Calu3 (cell line): ENCODE results near the gene CSMD2. TPM values are rescaled to one million over a fixed set of nuclear protein-coding genes. Genes with fewer than 3 reads are reported as not detected.

Source experiments
- BruUV-seq: library from RNA; stranded (reverse); fragments of 400-500 nt; replicated peaks from 2 replicates; lab custom pipeline; 2021; lab: Mats Ljungman, UMichigan
- CTCF ChIA-PET: fragments of 300-600 bp; sonication (Branson Sonifier 250); formaldehyde crosslinking; loops from one replicate; lab custom pipeline; 2022; ENCODE audit warnings: antibody characterized with exemption; lab: Charles Lee
- DNase-seq: peaks from one replicate; pipeline ENCODE4 v3.0.0; 2022
- H3K27ac Mint-ChIP-seq: one replicate; pipeline ENCODE4 v1.8.0; 2022; ENCODE audit warnings: mixed read lengths; ENCODE audit not compliant: unreplicated experiment
- H3K27me3 Mint-ChIP-seq: one replicate; pipeline ENCODE4 v1.8.0; 2022; ENCODE audit warnings: mixed read lengths; ENCODE audit not compliant: unreplicated experiment
- H3K36me3 Mint-ChIP-seq: one replicate; pipeline ENCODE4 v1.8.0; 2022; ENCODE audit warnings: mild to moderate bottlenecking, moderate library complexity, mixed read lengths; ENCODE audit not compliant: insufficient read depth, unreplicated experiment
- H3K4me1 Mint-ChIP-seq: one replicate; pipeline ENCODE4 v1.8.0; 2022; ENCODE audit warnings: mild to moderate bottlenecking, low read depth, mixed read lengths; ENCODE audit not compliant: unreplicated experiment
- H3K4me3 Mint-ChIP-seq: one replicate; pipeline ENCODE4 v1.8.0; 2022; ENCODE audit warnings: mild to moderate bottlenecking, low read depth, moderate library complexity, mixed read lengths; ENCODE audit not compliant: unreplicated experiment
- H3K9me3 Mint-ChIP-seq: one replicate; pipeline ENCODE4 v1.8.0; 2022; ENCODE audit warnings: low read depth, mixed read lengths; ENCODE audit not compliant: unreplicated experiment
- intact Hi-C: fragments of 100-400 bp; cut with micrococcal nuclease; formaldehyde crosslinking; loops from one replicate; pipeline ENCODE4 v1.10.0; 2022; ENCODE audit not compliant: unreplicated experiment
- total RNA-seq: library from RNA; stranded (reverse); gene quantifications from 2 replicates; pipeline ENCODE4 v1.2.3, GENCODE V29; 2022
- TF ChIP-seq, protein P1 (sequence below): fragments of 200-600 bp; IDR thresholded peaks from one replicate; pipeline ENCODE4 v1.8.0; 2022; ENCODE audit warnings: antibody characterized with exemption; ENCODE audit not compliant: unreplicated experiment

Gene CSMD2
- total RNA-seq, 1 experiment from 2014 or later = not detected

GRCh38 chr1:33517596-33518250 is 647.3 kb downstream of the CSMD2 start:
- H3K36me3 Mint-ChIP-seq = no peaks in the 10 kb centered on the region
- TF ChIP-seq, protein P1, sequence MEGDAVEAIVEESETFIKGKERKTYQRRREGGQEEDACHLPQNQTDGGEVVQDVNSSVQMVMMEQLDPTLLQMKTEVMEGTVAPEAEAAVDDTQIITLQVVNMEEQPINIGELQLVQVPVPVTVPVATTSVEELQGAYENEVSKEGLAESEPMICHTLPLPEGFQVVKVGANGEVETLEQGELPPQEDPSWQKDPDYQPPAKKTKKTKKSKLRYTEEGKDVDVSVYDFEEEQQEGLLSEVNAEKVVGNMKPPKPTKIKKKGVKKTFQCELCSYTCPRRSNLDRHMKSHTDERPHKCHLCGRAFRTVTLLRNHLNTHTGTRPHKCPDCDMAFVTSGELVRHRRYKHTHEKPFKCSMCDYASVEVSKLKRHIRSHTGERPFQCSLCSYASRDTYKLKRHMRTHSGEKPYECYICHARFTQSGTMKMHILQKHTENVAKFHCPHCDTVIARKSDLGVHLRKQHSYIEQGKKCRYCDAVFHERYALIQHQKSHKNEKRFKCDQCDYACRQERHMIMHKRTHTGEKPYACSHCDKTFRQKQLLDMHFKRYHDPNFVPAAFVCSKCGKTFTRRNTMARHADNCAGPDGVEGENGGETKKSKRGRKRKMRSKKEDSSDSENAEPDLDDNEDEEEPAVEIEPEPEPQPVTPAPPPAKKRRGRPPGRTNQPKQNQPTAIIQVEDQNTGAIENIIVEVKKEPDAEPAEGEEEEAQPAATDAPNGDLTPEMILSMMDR = no peak
- H3K4me3 Mint-ChIP-seq = no peak overlapping the region
- no peaks in the 10 kb centered on the region for H3K4me1 Mint-ChIP-seq
- BruUV-seq = no TSS peak
- CTCF ChIA-PET = no interaction called here
- H3K27me3 Mint-ChIP-seq = peaks cover 59% of the 10 kb centered on the region
- intact Hi-C loops = no loop called here
- no peak overlapping the region for H3K27ac Mint-ChIP-seq
- DNase-seq = no peak
- no peaks in the 10 kb centered on the region for H3K9me3 Mint-ChIP-seq

GRCh38 chr1:33516891-33517567 is 648.0 kb downstream of the CSMD2 start:
- TF ChIP-seq, protein P1 = no peak
- H3K4me3 Mint-ChIP-seq = no peak overlapping the region
- H3K4me1 Mint-ChIP-seq = no peaks in the 10 kb centered on the region
- H3K9me3 Mint-ChIP-seq = no peaks in the 10 kb centered on the region
- no peak for DNase-seq
- intact Hi-C loops = no loop called here
- peaks cover 52% of the 10 kb centered on the region for H3K27me3 Mint-ChIP-seq
- CTCF ChIA-PET = no interaction called here
- H3K36me3 Mint-ChIP-seq = no peaks in the 10 kb centered on the region
- H3K27ac Mint-ChIP-seq = no peak overlapping the region
- BruUV-seq = no TSS peak

- intact Hi-C loops = no loop called here
- CTCF ChIA-PET = no interaction called here
- no peak overlapping the region for H3K27ac Mint-ChIP-seq
Measured at GRCh38 chr1:33516428-33516827, 648.6 kb downstream of the CSMD2 start.

DNA sequence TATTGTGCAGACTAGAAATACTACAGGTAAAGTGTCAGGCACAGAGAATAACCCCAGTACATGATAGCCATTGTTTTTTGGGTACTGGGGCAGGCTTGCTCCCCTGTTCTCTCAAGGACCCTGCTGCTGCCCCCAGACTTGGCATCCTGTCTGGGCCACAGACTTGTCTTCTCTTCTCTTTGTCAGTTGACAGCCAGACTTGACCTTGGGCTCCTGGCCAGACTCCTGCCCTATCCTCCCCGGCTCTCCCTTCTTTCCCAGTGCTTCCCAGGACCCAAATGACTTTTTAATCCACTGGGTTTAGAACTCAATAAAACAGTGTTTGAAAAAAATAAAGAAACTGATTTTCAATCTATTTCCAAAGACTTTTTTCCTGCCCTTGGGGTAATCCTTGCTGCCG is 649.4 kb downstream of the CSMD2 start:
- TF ChIP-seq, protein P1 = no peak
- no peaks in the 10 kb centered on the region for H3K36me3 Mint-ChIP-seq
- DNase-seq = no peak
- CTCF ChIA-PET = no interaction called here
- intact Hi-C loops = no loop called here
- no peaks in the 10 kb centered on the region for H3K9me3 Mint-ChIP-seq
- H3K4me3 Mint-ChIP-seq = no peak overlapping the region
- H3K4me1 Mint-ChIP-seq = no peaks in the 10 kb centered on the region
- no TSS peak for BruUV-seq
- H3K27me3 Mint-ChIP-seq = peaks cover 38% of the 10 kb centered on the region
- H3K27ac Mint-ChIP-seq = no peak overlapping the region

More at GRCh38 chr1:33516428-33516827, 648.6 kb downstream of the CSMD2 start:
- Mint-ChIP-seq H3K9me3 (no peaks in the 10 kb centered on the region), H3K27me3 (peaks cover 46% of the 10 kb centered on the region), H3K4me3 (no peak overlapping the region), H3K4me1 (no peaks in the 10 kb centered on the region), H3K36me3 (no peaks in the 10 kb centered on the region)
- TF ChIP-seq, protein P1 = no peak
- BruUV-seq = no TSS peak
- DNase-seq = no peak
